ENCODE measurements around the gene GNAT1.

The GNAT1 gene

DNA sequence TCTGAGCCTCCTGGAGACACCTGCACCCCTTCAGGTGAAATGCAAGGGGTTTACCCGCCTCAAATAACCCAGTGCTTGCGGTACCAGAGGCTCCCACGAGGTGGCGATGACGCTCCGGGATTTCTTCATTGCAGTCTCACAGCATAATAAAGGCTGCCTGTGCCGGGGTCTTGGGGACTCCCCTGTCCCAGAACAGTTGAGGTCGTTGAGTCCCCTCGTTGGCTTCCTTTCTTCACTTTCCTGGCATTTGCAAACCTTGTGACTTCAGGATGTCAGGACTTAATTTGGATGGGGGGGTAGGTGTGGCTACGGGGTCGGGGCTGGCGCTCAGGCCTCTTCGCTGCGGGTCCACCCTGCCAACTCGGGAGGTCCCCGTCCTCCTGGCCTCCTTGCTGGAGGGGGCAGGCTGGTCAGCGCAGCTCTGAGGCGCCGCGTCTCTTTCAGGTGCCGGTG lies 1.3 kb downstream of the GNAT1 start (continued):
- TF ChIP-seq, protein P1, sequence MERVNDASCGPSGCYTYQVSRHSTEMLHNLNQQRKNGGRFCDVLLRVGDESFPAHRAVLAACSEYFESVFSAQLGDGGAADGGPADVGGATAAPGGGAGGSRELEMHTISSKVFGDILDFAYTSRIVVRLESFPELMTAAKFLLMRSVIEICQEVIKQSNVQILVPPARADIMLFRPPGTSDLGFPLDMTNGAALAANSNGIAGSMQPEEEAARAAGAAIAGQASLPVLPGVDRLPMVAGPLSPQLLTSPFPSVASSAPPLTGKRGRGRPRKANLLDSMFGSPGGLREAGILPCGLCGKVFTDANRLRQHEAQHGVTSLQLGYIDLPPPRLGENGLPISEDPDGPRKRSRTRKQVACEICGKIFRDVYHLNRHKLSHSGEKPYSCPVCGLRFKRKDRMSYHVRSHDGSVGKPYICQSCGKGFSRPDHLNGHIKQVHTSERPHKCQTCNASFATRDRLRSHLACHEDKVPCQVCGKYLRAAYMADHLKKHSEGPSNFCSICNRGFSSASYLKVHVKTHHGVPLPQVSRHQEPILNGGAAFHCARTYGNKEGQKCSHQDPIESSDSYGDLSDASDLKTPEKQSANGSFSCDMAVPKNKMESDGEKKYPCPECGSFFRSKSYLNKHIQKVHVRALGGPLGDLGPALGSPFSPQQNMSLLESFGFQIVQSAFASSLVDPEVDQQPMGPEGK (CRISPR knock-in tag; IDR thresholded peaks at IDR 0.05; ENCODE audit: borderline replicate concordance) = no peak
- TF ChIP-seq ZFP3 (CRISPR knock-in tag; IDR thresholded peaks at IDR 0.05) = no peak
- TF ChIP-seq, protein P2, sequence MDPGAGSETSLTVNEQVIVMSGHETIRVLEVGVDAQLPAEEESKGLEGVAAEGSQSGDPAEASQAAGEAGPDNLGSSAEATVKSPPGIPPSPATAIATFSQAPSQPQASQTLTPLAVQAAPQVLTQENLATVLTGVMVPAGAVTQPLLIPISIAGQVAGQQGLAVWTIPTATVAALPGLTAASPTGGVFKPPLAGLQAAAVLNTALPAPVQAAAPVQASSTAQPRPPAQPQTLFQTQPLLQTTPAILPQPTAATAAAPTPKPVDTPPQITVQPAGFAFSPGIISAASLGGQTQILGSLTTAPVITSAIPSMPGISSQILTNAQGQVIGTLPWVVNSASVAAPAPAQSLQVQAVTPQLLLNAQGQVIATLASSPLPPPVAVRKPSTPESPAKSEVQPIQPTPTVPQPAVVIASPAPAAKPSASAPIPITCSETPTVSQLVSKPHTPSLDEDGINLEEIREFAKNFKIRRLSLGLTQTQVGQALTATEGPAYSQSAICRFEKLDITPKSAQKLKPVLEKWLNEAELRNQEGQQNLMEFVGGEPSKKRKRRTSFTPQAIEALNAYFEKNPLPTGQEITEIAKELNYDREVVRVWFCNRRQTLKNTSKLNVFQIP (CRISPR knock-in tag; IDR thresholded peaks at IDR 0.05; ENCODE audit: borderline replicate concordance, low read depth) = no peak
- TF ChIP-seq BACH2 (CRISPR knock-in tag; IDR thresholded peaks at IDR 0.05; ENCODE audit: borderline replicate concordance) = no peak
- TF ChIP-seq PPARA (CRISPR knock-in tag; IDR thresholded peaks at IDR 0.05; ENCODE audit: borderline replicate concordance) = no peak
- TF ChIP-seq ZNF565 (CRISPR knock-in tag; conservative IDR thresholded peaks at IDR 0.05; ENCODE audit: low read depth) = no peak
- TF ChIP-seq OSR1 (CRISPR knock-in tag; IDR thresholded peaks at IDR 0.05) = no peak
- no peak for TF ChIP-seq GLIS3 (CRISPR knock-in tag; IDR thresholded peaks at IDR 0.05)

DNA sequence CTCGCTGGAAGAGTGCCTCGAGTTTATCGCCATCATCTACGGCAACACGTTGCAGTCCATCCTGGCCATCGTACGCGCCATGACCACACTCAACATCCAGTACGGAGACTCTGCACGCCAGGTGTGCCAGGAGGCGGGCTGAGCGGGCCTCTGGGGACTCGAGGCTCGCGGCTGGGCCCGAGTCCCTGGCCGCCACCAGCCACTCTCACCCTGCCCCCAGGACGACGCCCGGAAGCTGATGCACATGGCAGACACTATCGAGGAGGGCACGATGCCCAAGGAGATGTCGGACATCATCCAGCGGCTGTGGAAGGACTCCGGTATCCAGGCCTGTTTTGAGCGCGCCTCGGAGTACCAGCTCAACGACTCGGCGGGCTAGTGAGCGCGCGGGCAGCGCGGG lies 1.9 kb downstream of the GNAT1 start:
- TF ChIP-seq CSDC2 (CRISPR knock-in tag; IDR thresholded peaks at IDR 0.05) (no peak), TOX (CRISPR knock-in tag; IDR thresholded peaks at IDR 0.05; ENCODE audit: borderline replicate concordance) (no peak), ZNF70 (CRISPR knock-in tag; IDR thresholded peaks at IDR 0.05) (no peak), PPARA (CRISPR knock-in tag; IDR thresholded peaks at IDR 0.05; ENCODE audit: borderline replicate concordance) (no peak), OSR1 (CRISPR knock-in tag; IDR thresholded peaks at IDR 0.05) (no peak), SNAI2 (CRISPR knock-in tag; IDR thresholded peaks at IDR 0.05) (no peak), ZFP3 (CRISPR knock-in tag; IDR thresholded peaks at IDR 0.05) (no peak), ISL1 (CRISPR knock-in tag; IDR thresholded peaks at IDR 0.05) (no peak), RARB (CRISPR knock-in tag; IDR thresholded peaks at IDR 0.05) (no peak), GLIS3 (CRISPR knock-in tag; IDR thresholded peaks at IDR 0.05) (no peak), TCF4 (CRISPR knock-in tag; IDR thresholded peaks at IDR 0.05; ENCODE audit: borderline replicate concordance) (no peak), ZFP30 (CRISPR knock-in tag; IDR thresholded peaks at IDR 0.05) (no peak), ZNF565 (CRISPR knock-in tag; conservative IDR thresholded peaks at IDR 0.05; ENCODE audit: low read depth) (no peak), ZNF8 (CRISPR knock-in tag; IDR thresholded peaks at IDR 0.05) (no peak)
- TF ChIP-seq, protein P2 (CRISPR knock-in tag; IDR thresholded peaks at IDR 0.05; ENCODE audit: borderline replicate concordance, low read depth) = no peak
- TF ChIP-seq, protein P1 (CRISPR knock-in tag; IDR thresholded peaks at IDR 0.05; ENCODE audit: borderline replicate concordance) = no peak
- TF ChIP-seq, protein P3, sequence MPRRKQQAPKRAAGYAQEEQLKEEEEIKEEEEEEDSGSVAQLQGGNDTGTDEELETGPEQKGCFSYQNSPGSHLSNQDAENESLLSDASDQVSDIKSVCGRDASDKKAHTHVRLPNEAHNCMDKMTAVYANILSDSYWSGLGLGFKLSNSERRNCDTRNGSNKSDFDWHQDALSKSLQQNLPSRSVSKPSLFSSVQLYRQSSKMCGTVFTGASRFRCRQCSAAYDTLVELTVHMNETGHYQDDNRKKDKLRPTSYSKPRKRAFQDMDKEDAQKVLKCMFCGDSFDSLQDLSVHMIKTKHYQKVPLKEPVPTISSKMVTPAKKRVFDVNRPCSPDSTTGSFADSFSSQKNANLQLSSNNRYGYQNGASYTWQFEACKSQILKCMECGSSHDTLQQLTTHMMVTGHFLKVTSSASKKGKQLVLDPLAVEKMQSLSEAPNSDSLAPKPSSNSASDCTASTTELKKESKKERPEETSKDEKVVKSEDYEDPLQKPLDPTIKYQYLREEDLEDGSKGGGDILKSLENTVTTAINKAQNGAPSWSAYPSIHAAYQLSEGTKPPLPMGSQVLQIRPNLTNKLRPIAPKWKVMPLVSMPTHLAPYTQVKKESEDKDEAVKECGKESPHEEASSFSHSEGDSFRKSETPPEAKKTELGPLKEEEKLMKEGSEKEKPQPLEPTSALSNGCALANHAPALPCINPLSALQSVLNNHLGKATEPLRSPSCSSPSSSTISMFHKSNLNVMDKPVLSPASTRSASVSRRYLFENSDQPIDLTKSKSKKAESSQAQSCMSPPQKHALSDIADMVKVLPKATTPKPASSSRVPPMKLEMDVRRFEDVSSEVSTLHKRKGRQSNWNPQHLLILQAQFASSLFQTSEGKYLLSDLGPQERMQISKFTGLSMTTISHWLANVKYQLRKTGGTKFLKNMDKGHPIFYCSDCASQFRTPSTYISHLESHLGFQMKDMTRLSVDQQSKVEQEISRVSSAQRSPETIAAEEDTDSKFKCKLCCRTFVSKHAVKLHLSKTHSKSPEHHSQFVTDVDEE (CRISPR knock-in tag; IDR thresholded peaks at IDR 0.05) = no peak
- TF ChIP-seq, protein P4, sequence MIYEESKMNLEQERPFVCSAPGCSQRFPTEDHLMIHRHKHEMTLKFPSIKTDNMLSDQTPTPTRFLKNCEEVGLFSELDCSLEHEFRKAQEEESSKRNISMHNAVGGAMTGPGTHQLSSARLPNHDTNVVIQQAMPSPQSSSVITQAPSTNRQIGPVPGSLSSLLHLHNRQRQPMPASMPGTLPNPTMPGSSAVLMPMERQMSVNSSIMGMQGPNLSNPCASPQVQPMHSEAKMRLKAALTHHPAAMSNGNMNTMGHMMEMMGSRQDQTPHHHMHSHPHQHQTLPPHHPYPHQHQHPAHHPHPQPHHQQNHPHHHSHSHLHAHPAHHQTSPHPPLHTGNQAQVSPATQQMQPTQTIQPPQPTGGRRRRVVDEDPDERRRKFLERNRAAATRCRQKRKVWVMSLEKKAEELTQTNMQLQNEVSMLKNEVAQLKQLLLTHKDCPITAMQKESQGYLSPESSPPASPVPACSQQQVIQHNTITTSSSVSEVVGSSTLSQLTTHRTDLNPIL (CRISPR knock-in tag; IDR thresholded peaks at IDR 0.05; ENCODE audit: low read depth) = no peak

More for the DNA sequence above, 1.9 kb downstream of the GNAT1 start:
- ATAC-seq = no peak

Measured in SK-N-SH treated with all-trans-retinoic acid at 6 μM for 48 hours (cell line).